SU-DHL-6 (cell line): ENCODE data around the gene SIL1.

Source experiments
- H2AFZ ChIP-seq: fragments of 200-600 bp; sonication (generic); 2 replicates; pipeline ENCODE4 v1.6.1; 2014; ENCODE audit warnings: low read depth, mild to moderate bottlenecking, moderate library complexity, mixed read lengths, antibody characterized with exemption, low read length; ENCODE audit not compliant: severe bottlenecking
- H3F3A ChIP-seq: fragments of 200-600 bp; shearing (Covaris generic); 2 replicates; pipeline ENCODE4 v1.6.0; 2016; ENCODE audit warnings: antibody characterized with exemption, mild to moderate bottlenecking; ENCODE audit not compliant: insufficient read depth
- H3K27ac ChIP-seq: fragments of 200-600 bp; sonication (generic); 2 replicates; pipeline ENCODE4 v1.5.1; 2016; ENCODE audit warnings: low read depth, mild to moderate bottlenecking, low read length, moderate library complexity, mixed read lengths
- H3K27me3 ChIP-seq: fragments of 200-600 bp; sonication (generic), shearing (Covaris generic); 2 replicates; pipeline ENCODE4 v1.6.0; 2014; ENCODE audit warnings: mild to moderate bottlenecking, low read length
- H3K36me3 ChIP-seq: fragments of 200-600 bp; sonication (generic); 2 replicates; pipeline ENCODE4 v1.6.1; 2014; ENCODE audit warnings: mild to moderate bottlenecking, low read length, mixed read lengths
- H3K4me2 ChIP-seq: fragments of 300-600, 200-600 bp; shearing (Covaris generic), sonication (generic); 2 replicates; pipeline ENCODE4 v1.6.0; 2014; ENCODE audit warnings: low read length, low read depth, mild to moderate bottlenecking; ENCODE audit not compliant: poor library complexity, severe bottlenecking
- H3K4me3 ChIP-seq: fragments of 200-600 bp; sonication (generic); 2 replicates; pipeline ENCODE4 v1.5.1; 2014; ENCODE audit warnings: antibody characterized with exemption, low read length, mild to moderate bottlenecking, mixed read lengths; ENCODE audit not compliant: insufficient read depth, poor library complexity, severe bottlenecking
- H3K79me2 ChIP-seq: fragments of 200-600 bp; sonication (generic); 2 replicates; pipeline ENCODE4 v1.6.1; 2014; ENCODE audit warnings: mild to moderate bottlenecking, low read length, moderate library complexity; ENCODE audit not compliant: insufficient read depth
- H3K9ac ChIP-seq: fragments of 200-600 bp; sonication (generic); 2 replicates; pipeline ENCODE4 v1.7.0; 2014; ENCODE audit warnings: mild to moderate bottlenecking, low read length
- H3K9me2 ChIP-seq: fragments of 200-600 bp; sonication (generic); replicated peaks from 2 replicates; pipeline ENCODE4 v1.6.1; 2014; ENCODE audit warnings: low read length; ENCODE audit not compliant: insufficient read depth
- H3K9me3 ChIP-seq: fragments of 200-600 bp; sonication (generic); 2 replicates; pipeline ENCODE4 v1.6.1; 2014; ENCODE audit warnings: low read length, mixed read lengths; ENCODE audit not compliant: insufficient read depth
- H4K20me1 ChIP-seq: fragments of 200-600 bp; sonication (generic); 2 replicates; pipeline ENCODE4 v1.6.1; 2014; ENCODE audit warnings: low read depth, mild to moderate bottlenecking, antibody characterized with exemption, low read length, moderate library complexity, mixed read lengths
- EZH2phosphoT487 ChIP-seq: fragments of 200-600 bp; sonication (generic), shearing (Covaris generic); conservative IDR thresholded peaks from 2 replicates; pipeline ENCODE4 v1.6.1; 2018; ENCODE audit warnings: mild to moderate bottlenecking, antibody characterized with exemption, low read length, moderate library complexity, mixed read lengths
- TF ChIP-seq, protein P1 (sequence below): fragments of 200-600 bp; sonication (generic); IDR thresholded peaks from one replicate; pipeline ENCODE4 v1.5.1; 2017; ENCODE audit warnings: antibody characterized with exemption, mild to moderate bottlenecking, low read length, moderate library complexity; ENCODE audit not compliant: insufficient read depth, poor library complexity, severe bottlenecking

SIL1 gene

DNA sequence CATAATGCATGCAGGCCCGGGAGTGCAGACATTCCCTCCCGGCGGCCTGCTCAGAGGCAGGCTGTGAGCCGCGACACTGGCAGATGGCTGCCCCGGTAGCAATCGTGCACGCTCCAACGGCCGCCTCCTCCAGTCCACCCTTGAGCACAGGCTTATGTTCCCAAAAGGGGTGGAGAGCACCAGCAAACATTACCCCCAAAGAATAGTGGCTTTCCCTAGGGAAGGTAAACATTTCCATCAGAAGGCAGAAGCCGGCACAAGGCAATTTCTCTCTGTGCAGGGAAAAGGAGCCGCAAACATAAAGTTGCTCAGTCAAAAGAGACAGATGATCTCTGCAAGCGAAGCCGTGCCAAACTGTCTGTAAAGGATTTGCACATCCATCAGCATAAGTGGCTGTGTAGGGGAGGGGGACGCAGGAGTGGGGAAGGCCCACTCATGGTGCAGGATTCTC, 92.5 kb downstream of the SIL1 start:
- no peak overlapping the region for H3K9ac ChIP-seq

DNA sequence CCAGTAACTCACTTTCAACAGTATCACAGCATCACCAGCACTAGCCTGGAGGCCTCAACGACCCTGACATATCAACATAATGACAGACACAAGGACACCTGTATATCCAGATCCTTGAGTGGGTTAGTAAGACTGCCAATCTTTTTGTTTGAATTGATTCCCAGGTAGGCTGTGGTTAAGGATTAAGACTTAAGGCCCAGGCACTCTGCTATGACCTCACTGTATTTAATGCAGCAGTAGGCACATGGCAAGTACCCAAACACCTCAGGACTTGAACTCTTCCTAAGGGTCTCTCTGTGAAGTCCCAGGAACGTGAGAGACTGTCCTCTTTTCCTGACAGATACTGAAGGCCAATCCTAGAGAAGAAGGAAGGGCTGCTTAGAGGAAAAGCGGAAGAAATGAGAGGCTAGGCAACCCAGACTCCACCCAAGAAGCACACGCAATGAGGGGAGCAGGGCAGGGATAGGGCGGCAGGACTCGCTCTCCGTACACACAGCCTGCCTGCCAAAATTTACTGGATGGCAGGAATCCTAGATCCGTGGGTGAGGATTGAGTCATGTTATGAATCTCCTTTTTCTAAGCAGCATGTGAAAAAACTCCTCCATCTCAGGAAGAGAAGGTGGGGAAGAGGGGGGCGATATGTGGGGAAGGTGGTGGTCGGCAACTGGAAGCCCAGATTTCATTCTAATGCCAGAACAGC, 93.4 kb downstream of the SIL1 start:
- Histone ChIP-seq H3K9ac (no peak overlapping the region), H4K20me1 (no peaks in the 10 kb centered on the region), H3K79me2 (no peaks in the 10 kb centered on the region), H3K4me2 (no peak overlapping the region), H3K27ac (no peak overlapping the region), H3K4me3 (no peak overlapping the region), H3K9me3 (no peaks in the 10 kb centered on the region), H3K36me3 (no peaks in the 10 kb centered on the region), H3F3A (no peaks in the 10 kb centered on the region), H2AFZ (no peak overlapping the region), H3K27me3 (no peaks in the 10 kb centered on the region), H3K9me2 (no peaks in the 10 kb centered on the region)
- TF ChIP-seq EZH2phosphoT487: no peak
- TF ChIP-seq, protein P1, sequence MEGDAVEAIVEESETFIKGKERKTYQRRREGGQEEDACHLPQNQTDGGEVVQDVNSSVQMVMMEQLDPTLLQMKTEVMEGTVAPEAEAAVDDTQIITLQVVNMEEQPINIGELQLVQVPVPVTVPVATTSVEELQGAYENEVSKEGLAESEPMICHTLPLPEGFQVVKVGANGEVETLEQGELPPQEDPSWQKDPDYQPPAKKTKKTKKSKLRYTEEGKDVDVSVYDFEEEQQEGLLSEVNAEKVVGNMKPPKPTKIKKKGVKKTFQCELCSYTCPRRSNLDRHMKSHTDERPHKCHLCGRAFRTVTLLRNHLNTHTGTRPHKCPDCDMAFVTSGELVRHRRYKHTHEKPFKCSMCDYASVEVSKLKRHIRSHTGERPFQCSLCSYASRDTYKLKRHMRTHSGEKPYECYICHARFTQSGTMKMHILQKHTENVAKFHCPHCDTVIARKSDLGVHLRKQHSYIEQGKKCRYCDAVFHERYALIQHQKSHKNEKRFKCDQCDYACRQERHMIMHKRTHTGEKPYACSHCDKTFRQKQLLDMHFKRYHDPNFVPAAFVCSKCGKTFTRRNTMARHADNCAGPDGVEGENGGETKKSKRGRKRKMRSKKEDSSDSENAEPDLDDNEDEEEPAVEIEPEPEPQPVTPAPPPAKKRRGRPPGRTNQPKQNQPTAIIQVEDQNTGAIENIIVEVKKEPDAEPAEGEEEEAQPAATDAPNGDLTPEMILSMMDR: no peak

More for the DNA sequence above, 92.5 kb downstream of the SIL1 start:
- Histone ChIP-seq H4K20me1 (no peaks in the 10 kb centered on the region), H3F3A (no peaks in the 10 kb centered on the region), H3K4me2 (no peak overlapping the region), H3K4me3 (no peak overlapping the region), H3K9me3 (no peaks in the 10 kb centered on the region), H3K27me3 (no peaks in the 10 kb centered on the region), H2AFZ (no peak overlapping the region), H3K27ac (no peak overlapping the region), H3K36me3 (no peaks in the 10 kb centered on the region), H3K79me2 (no peaks in the 10 kb centered on the region), H3K9me2 (no peaks in the 10 kb centered on the region)
- TF ChIP-seq, protein P1: no peak
- no peak for TF ChIP-seq EZH2phosphoT487

DNA sequence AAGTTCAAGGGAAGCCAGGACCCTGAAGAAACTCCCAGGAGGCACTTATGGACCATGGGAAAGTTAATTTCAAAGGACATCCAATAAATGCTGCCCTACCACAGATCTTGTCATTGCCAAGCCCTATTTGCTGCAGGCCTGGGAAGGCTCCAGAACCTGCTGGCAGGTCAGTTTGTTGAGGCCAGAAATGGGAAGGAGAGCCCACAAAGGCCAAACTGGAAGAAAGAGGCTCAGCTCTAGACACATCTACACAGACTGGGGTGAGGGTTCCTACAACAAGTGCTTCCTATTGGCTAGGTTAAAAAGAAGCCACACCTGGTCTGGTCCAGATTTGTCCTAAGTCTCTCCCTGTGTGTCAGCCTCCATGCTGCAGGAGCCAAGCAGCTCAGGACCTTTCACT, 94.4 kb downstream of the SIL1 start:
- Histone ChIP-seq H3K4me3 (no peak overlapping the region), H3K9ac (no peak overlapping the region)

More for the DNA sequence above, 94.4 kb downstream of the SIL1 start:
- Histone ChIP-seq H4K20me1 (no peaks in the 10 kb centered on the region), H3K9me3 (no peaks in the 10 kb centered on the region), H3K27ac (no peak overlapping the region), H3K36me3 (no peaks in the 10 kb centered on the region), H3K27me3 (no peaks in the 10 kb centered on the region), H3K79me2 (no peaks in the 10 kb centered on the region), H3K4me2 (no peak overlapping the region), H3F3A (no peaks in the 10 kb centered on the region), H3K9me2 (no peaks in the 10 kb centered on the region), H2AFZ (no peak overlapping the region)
- TF ChIP-seq, protein P1: no peak
- TF ChIP-seq EZH2phosphoT487: no peak
